ENCODE measurements around the gene PACRG. TPM values are rescaled to one million over a fixed set of nuclear protein-coding genes. Genes with fewer than 3 reads are reported as not detected.

PACRG gene
- total and polyA plus RNA-seq, 2 of the 8 experiments (the other 6 are each of a cell fraction or from before 2014, with no cell fraction given), result 0.44 to 0.54 TPM

- no peak overlapping the region for H2BK20ac ChIP-seq (ENCODE audit: low read length)
- no peak overlapping the region for H3K4me2 ChIP-seq (ENCODE audit: insufficient read depth in 1 of 2, low read depth in 2 of 2, low read length in 2 of 2)
- H3K79me1 ChIP-seq (ENCODE audit: low read depth, low read length), result no peaks in the 10 kb centered on the region
- H3K27me3 ChIP-seq (replicated peaks in 1 of 4; ENCODE audit: control insufficient read depth in 3 of 4, extremely low read depth in 1 of 4, insufficient read depth in 3 of 4, low read length in 3 of 4), result no peaks in the 10 kb centered on the region
- H2AFZ ChIP-seq (ENCODE audit: low read length), result no peak overlapping the region; the same call in 1 of the 2 replicates
- DNase-seq (ENCODE audit: low read depth in 1 of 2, low spot score in 2 of 2) (no peak), FAIRE-seq (no peak)
- 76% methylated on average over 5 of the region's 5 CpGs; no CpG with 5 or more reads in 1 of the 2 experiments for WGBS, 2 experiments (ENCODE audit: extremely low coverage in 1 of 2, insufficient coverage in 1 of 2, insufficient read length in 1 of 2, insufficient replicate concordance in 2 of 2, low coverage in 1 of 2, low lambda C conversion rate in 2 of 2, missing lambda C conversion rate in 1 of 2)
- peak overlapping the region; percentile 25; the same call in 1 of the 2 replicates for H4K8ac ChIP-seq (ENCODE audit: extremely low read depth, insufficient read depth, low read length)
- H2BK120ac ChIP-seq (replicated peaks; ENCODE audit: low read depth, low read length), result no peak overlapping the region
- POLR2A ChIA-PET (ENCODE audit: partially characterized antibody), result no interaction called here
- no peak overlapping the region for H3K14ac ChIP-seq (ENCODE audit: insufficient read length)
- H4K91ac ChIP-seq (replicated peaks; ENCODE audit: insufficient read length, low read length), result no peak overlapping the region
- no peaks in the 10 kb centered on the region for H4K20me1 ChIP-seq (replicated peaks in 1 of 2; ENCODE audit: control insufficient read depth in 1 of 2, insufficient read depth in 2 of 2, low read length in 2 of 2)
- H3K4ac ChIP-seq (replicated peaks; ENCODE audit: insufficient read length, low read depth, low read length), result no peak overlapping the region
- no peak overlapping the region for H3K9ac ChIP-seq (replicated peaks in 1 of 4; ENCODE audit: extremely low read depth in 1 of 4, low read depth in 3 of 4, low read length in 3 of 4)
- no peaks in the 10 kb centered on the region for H3K23me2 ChIP-seq (ENCODE audit: low read depth, low read length)
- no peaks in the 10 kb centered on the region for H3K9me3 ChIP-seq (ENCODE audit: insufficient read depth in 2 of 2, low read depth in 1 of 2, low read length in 1 of 2)
- no peak overlapping the region for H4K5ac ChIP-seq (ENCODE audit: insufficient read length, low read depth, low read length)
- CTCF ChIA-PET (ENCODE audit: partially characterized antibody), result interaction anchor here (2.2 kb wide), 1 partner anchor 9 kb away, joined by 11 read pairs; no protein-coding TSS in a partner anchor
- H3K36me3 ChIP-seq (ENCODE audit: control insufficient read depth in 2 of 4, insufficient read depth in 4 of 4, low read length in 3 of 4), result no peaks in the 10 kb centered on the region
- H3K18ac ChIP-seq (ENCODE audit: extremely low read depth, low read length), result no peak overlapping the region; the same call in 1 of the 2 replicates
- no peak overlapping the region for H2BK5ac ChIP-seq (ENCODE audit: low read depth, low read length)
- H3K23ac ChIP-seq (ENCODE audit: insufficient read length), result no peak overlapping the region
- H3K56ac ChIP-seq (replicated peaks; ENCODE audit: insufficient read length, low read depth, low read length), result no peak overlapping the region
- no peak overlapping the region for H2BK15ac ChIP-seq (ENCODE audit: low read length)
- peaks cover 0 to 4% (median 3%) of the 10 kb centered on the region in 4 experiments; a peak in 4 of 7 replicates for H3K4me1 ChIP-seq (replicated peaks in 1 of 4; ENCODE audit: control insufficient read depth in 3 of 4, insufficient read depth in 4 of 4, low read length in 3 of 4)
- no peak overlapping the region for H3K27ac ChIP-seq (ENCODE audit: low read depth, low read length)
- H3K4me3 ChIP-seq (ENCODE audit: extremely low read depth in 1 of 4, insufficient read depth in 2 of 4, low read depth in 3 of 4, low read length in 4 of 4), result no peak overlapping the region
- no peak overlapping the region for H2AK5ac ChIP-seq (ENCODE audit: low read depth, low read length)
- no peak overlapping the region for H2BK12ac ChIP-seq (ENCODE audit: low read depth, low read length)
- H3K79me2 ChIP-seq (ENCODE audit: control insufficient read depth in 1 of 2, insufficient read depth in 2 of 2, low read length in 2 of 2), result no peaks in the 10 kb centered on the region
- no peak for TF ChIP-seq CBX8 (IDR thresholded peaks at IDR 0.05; ENCODE audit: borderline replicate concordance, low read depth, low read length)
- TF ChIP-seq SRF (IDR thresholded peaks at IDR 0.05; ENCODE audit: low read depth, low read length), result no peak
- TF ChIP-seq BCL11A (IDR thresholded peaks at IDR 0.05; ENCODE audit: low read depth in 2 of 2, low read length in 2 of 2), result no peak
- TF ChIP-seq CEBPB (IDR thresholded peaks at IDR 0.05; ENCODE audit: low read depth, low read length), result no peak
- TF ChIP-seq CTCF (IDR thresholded peaks at IDR 0.05; ENCODE audit: control extremely low read depth in 1 of 3, insufficient read depth in 1 of 3, low read depth in 1 of 3, low read length in 3 of 3), result no peak
- no peak for TF ChIP-seq PHF8 (conservative IDR thresholded peaks at IDR 0.05; ENCODE audit: low read depth, low read length)
- no peak for TF ChIP-seq ASH2L (IDR thresholded peaks at IDR 0.05; ENCODE audit: low read length)
- no peak for TF ChIP-seq ZNF274 (IDR thresholded peaks at IDR 0.05; ENCODE audit: borderline replicate concordance, extremely low read depth, low read length)
- TF ChIP-seq SIRT6 (IDR thresholded peaks at IDR 0.05; ENCODE audit: low read length), result no peak
- TF ChIP-seq HDAC6 (IDR thresholded peaks at IDR 0.05; ENCODE audit: low read depth, low read length), result no peak
- no peak for TF ChIP-seq NANOG (IDR thresholded peaks at IDR 0.05; ENCODE audit: insufficient read depth, low read depth, low read length, poor library complexity, severe bottlenecking)
- TF ChIP-seq BACH1 (IDR thresholded peaks at IDR 0.05; ENCODE audit: low read length), result no peak
- TF ChIP-seq CHD2 (IDR thresholded peaks at IDR 0.05; ENCODE audit: low read length), result no peak
Observed at GRCh38 chr6:162943369-162943768, 215.6 kb downstream of the PACRG start.
